ENCODE data around the gene MAN1A2. TPM values are rescaled to one million over a fixed set of nuclear protein-coding genes. Genes with fewer than 3 reads are reported as not detected.
A peak's percentile ranks its signal among the peaks of the same experiment; 100 is the strongest.

Gene MAN1A2
- total and polyA plus RNA-seq, 9 of the 15 experiments (the other 6 are each of a cell fraction or from before 2014, with no cell fraction given): 4.2 to 38.4 (median 18.7) TPM

GRCh38 chr1:117387060-117387633, 19.9 kb downstream of the MAN1A2 start (continued):
- TF ChIP-seq ZNF324 (CRISPR knock-in tag; IDR thresholded peaks at IDR 0.05) (0 out of 2 replicates have a peak, but pooled peaks have one; percentile 24), ZNF239 (CRISPR knock-in tag; IDR thresholded peaks at IDR 0.05) (0 out of 2 replicates have a peak, but pooled peaks have one; percentile 23), MEIS2 (IDR thresholded peaks at IDR 0.05; ENCODE audit: partially characterized antibody) (peak; percentile 81), KDM1A (IDR thresholded peaks at IDR 0.05) (peak in 1 of 2 experiments; percentile 63; a peak in 1 of 4 replicates), KAT7 (CRISPR knock-in tag; IDR thresholded peaks at IDR 0.05; ENCODE audit: borderline replicate concordance) (no peak), ZEB2 (IDR thresholded peaks at IDR 0.05) (no peak), TEAD1 (CRISPR knock-in tag; IDR thresholded peaks at IDR 0.05) (peak in 1 of 2 experiments; percentile 68; a peak in 1 of 4 replicates), ID3 (CRISPR knock-in tag; IDR thresholded peaks at IDR 0.05) (no peak), ID3 (tag; IDR thresholded peaks at IDR 0.05) (0 out of 2 replicates have a peak, but pooled peaks have one; percentile 32), ZBTB33 (CRISPR knock-in tag; IDR thresholded peaks at IDR 0.05) (no peak), ELF4 (CRISPR knock-in tag; IDR thresholded peaks at IDR 0.05) (peak; percentile 68; the same call in 1 of the 2 replicates)

Data from K562 (cell line).